GM21360 (cell line): Measurements from ENCODE around the gene CARD11.

Source experiments
- ATAC-seq: cut with Tn5 transposase; IDR thresholded peaks from one replicate; pipeline ENCODE4 v1.9.1; 2021; ENCODE audit warnings: mild to moderate bottlenecking, moderate library complexity; ENCODE audit not compliant: unreplicated experiment

The CARD11 gene

GRCh38 chr7:2856388-2857169 lies 187.1 kb downstream of the CARD11 start:
- no peak for ATAC-seq
